Activated B cell treated with CpG ODN at 0.5 μM for 24 hours (primary cell): ENCODE data around the gene NUDT6. TPM values are rescaled to one million over a fixed set of nuclear protein-coding genes. Genes with fewer than 3 reads are reported as not detected.
"Not testable (repeated sequence)": the region's sequence is repeated elsewhere in the genome, so short reads cannot be mapped to it uniquely, and the experiment has no call there.

Experiments
- ATAC-seq: fragments of 200-7000 bp; cut with Tn5 transposase; one replicate; pipeline ENCODE4 v1.10.0; 2021; ENCODE audit warnings: low read depth, mild to moderate bottlenecking, moderate library complexity
- CTCF ChIA-PET: fragments of 350-600 bp; sonication (Branson Sonifier 250); formaldehyde crosslinking; loops from one replicate; lab custom pipeline; 2021; ENCODE audit warnings: antibody characterized with exemption; lab: Charles Lee
- POLR2A ChIA-PET: fragments of 350-600 bp; sonication (Branson Sonifier 250); formaldehyde crosslinking; loops from one replicate; lab custom pipeline; 2021; ENCODE audit warnings: antibody characterized with exemption; lab: Charles Lee
- DNase-seq: peaks from one replicate; pipeline ENCODE4 v3.0.0; 2022
- H3K27ac Mint-ChIP-seq: one replicate; pipeline ENCODE4 v1.8.0; 2020; ENCODE audit warnings: mixed read lengths
- H3K27me3 Mint-ChIP-seq: one replicate; pipeline ENCODE4 v1.8.0; 2021; ENCODE audit warnings: mixed read lengths
- H3K36me3 Mint-ChIP-seq: one replicate; pipeline ENCODE4 v1.8.0; 2021; ENCODE audit warnings: low read depth, mixed read lengths
- H3K4me1 Mint-ChIP-seq: one replicate; pipeline ENCODE4 v1.8.0; 2021; ENCODE audit warnings: mixed read lengths
- H3K4me3 Mint-ChIP-seq: one replicate; pipeline ENCODE4 v1.8.0; 2020; ENCODE audit warnings: mild to moderate bottlenecking, mixed read lengths
- H3K9me3 Mint-ChIP-seq: one replicate; pipeline ENCODE4 v1.8.0; 2020; ENCODE audit warnings: mixed read lengths
- CTCF ChIP-seq: fragments of 200-600 bp; IDR thresholded peaks from one replicate; pipeline ENCODE4 v1.8.0; 2022; ENCODE audit warnings: antibody characterized with exemption, mild to moderate bottlenecking
- intact Hi-C: fragments of 100-400 bp; cut with micrococcal nuclease; formaldehyde crosslinking; loops from one replicate; pipeline ENCODE4 v1.15.1; 2024
- total RNA-seq: library from RNA; stranded (reverse); gene quantifications from 2 replicates; pipeline ENCODE4 v1.2.3, GENCODE V29; 2022

The NUDT6 gene
- total RNA-seq, 1 donor from 2014 or later: 2.4 TPM

- Mint-ChIP-seq H3K4me3 (no peak overlapping the region), H3K9me3 (peaks cover 15% of the 10 kb centered on the region), H3K4me1 (no peaks in the 10 kb centered on the region), H3K36me3 (no peaks in the 10 kb centered on the region), H3K27me3 (peaks cover 7% of the 10 kb centered on the region), H3K27ac (no peak overlapping the region)
- intact Hi-C loops: no loop called here
- POLR2A ChIA-PET: no interaction called here
- CTCF ChIA-PET: no interaction called here
- ATAC-seq (no peak), DNase-seq (no peak)
- TF ChIP-seq CTCF: no peak
Observed at GRCh38 chr4:122879001-122879400, 43.4 kb downstream of the NUDT6 start.

- intact Hi-C loops: no loop called here
- Mint-ChIP-seq H3K4me1 (no peaks in the 10 kb centered on the region), H3K9me3 (peaks cover 11% of the 10 kb centered on the region), H3K27ac (no peak overlapping the region), H3K27me3 (peaks cover 20% of the 10 kb centered on the region), H3K36me3 (no peaks in the 10 kb centered on the region), H3K4me3 (no peak overlapping the region)
- POLR2A ChIA-PET: no interaction called here
- ATAC-seq (no peak), DNase-seq (no peak)
- TF ChIP-seq CTCF: no peak
- CTCF ChIA-PET: interaction anchor here (1.1 kb wide), 1 partner anchor 22 kb away, joined by 3 read pairs; no protein-coding TSS in a partner anchor
Observed at GRCh38 chr4:122876456-122876855, 45.9 kb downstream of the NUDT6 start.

GRCh38 chr4:122875949-122876348 lies 46.4 kb downstream of the NUDT6 start:
- Mint-ChIP-seq H3K36me3 (no peaks in the 10 kb centered on the region), H3K9me3 (peaks cover 6% of the 10 kb centered on the region), H3K27me3 (peaks cover 21% of the 10 kb centered on the region), H3K27ac (no peak overlapping the region), H3K4me3 (no peak overlapping the region), H3K4me1 (no peaks in the 10 kb centered on the region)
- ChIA-PET POLR2A (no interaction called here), CTCF (interaction anchor here (1.1 kb wide), 1 partner anchor 22 kb away, joined by 3 read pairs; no protein-coding TSS in a partner anchor)
- intact Hi-C loops: no loop called here
- no peak for TF ChIP-seq CTCF
- ATAC-seq (no peak), DNase-seq (no peak)

- TF ChIP-seq CTCF: no peak
- H3K36me3 Mint-ChIP-seq: no peaks in the 10 kb centered on the region
- CTCF ChIA-PET: no interaction called here
- no peak overlapping the region for H3K27ac Mint-ChIP-seq
- no peak overlapping the region for H3K4me3 Mint-ChIP-seq
- POLR2A ChIA-PET: no interaction called here
- no peaks in the 10 kb centered on the region for H3K4me1 Mint-ChIP-seq
- no peaks in the 10 kb centered on the region for H3K9me3 Mint-ChIP-seq
- DNase-seq: no peak
- ATAC-seq: no peak
- H3K27me3 Mint-ChIP-seq: peaks cover 28% of the 10 kb centered on the region
- intact Hi-C loops: no loop called here
Observed at GRCh38 chr4:122873821-122874593, 48.4 kb downstream of the NUDT6 start.

GRCh38 chr4:122873146-122873545 lies 49.3 kb downstream of the NUDT6 start:
- intact Hi-C loops: no loop called here
- Mint-ChIP-seq H3K9me3 (peaks cover 6% of the 10 kb centered on the region), H3K36me3 (no peaks in the 10 kb centered on the region), H3K4me3 (no peak overlapping the region), H3K27ac (no peak overlapping the region), H3K27me3 (peaks cover 24% of the 10 kb centered on the region), H3K4me1 (no peaks in the 10 kb centered on the region)
- POLR2A ChIA-PET: no interaction called here
- ATAC-seq (no peak), DNase-seq (no peak)
- no peak for TF ChIP-seq CTCF
- CTCF ChIA-PET: no interaction called here

GRCh38 chr4:122868235-122868634 lies 54.2 kb downstream of the NUDT6 start:
- H3K9me3 Mint-ChIP-seq, DNase-seq, H3K27ac Mint-ChIP-seq, intact Hi-C loops, H3K36me3 Mint-ChIP-seq, H3K4me3 Mint-ChIP-seq, ATAC-seq, H3K4me1 Mint-ChIP-seq, CTCF ChIA-PET, POLR2A ChIA-PET: not testable (repeated sequence)
- H3K27me3 Mint-ChIP-seq: peaks cover 27% of the 10 kb centered on the region
